CD8-positive, alpha-beta memory T cell (primary cell): Measurements from ENCODE around the gene GDPD5. TPM values are rescaled to one million over a fixed set of nuclear protein-coding genes. Genes with fewer than 3 reads are reported as not detected.

ENCODE experiments used
- CTCF ChIA-PET: fragments of 350-600 bp; sonication (Branson Sonifier 250); formaldehyde crosslinking; loops from one replicate; lab custom pipeline; 2021; ENCODE audit warnings: antibody characterized with exemption; lab: Charles Lee
- POLR2A ChIA-PET: fragments of 350-600 bp; sonication (Branson Sonifier 250); formaldehyde crosslinking; loops from one replicate; lab custom pipeline; 2021; ENCODE audit warnings: antibody characterized with exemption; lab: Charles Lee
- DNase-seq, 5 donors: peaks; one replicate each; pipeline versions ENCODE4 v3.0.0 to v3.0.0-alpha.2; 2020 to 2022; ENCODE audit warnings: mixed read lengths in 1 of 5
- H3K27ac ChIP-seq: one replicate; pipeline ENCODE4 v1.7.0; 2013; ENCODE audit warnings: low read depth, mild to moderate bottlenecking, low read length, moderate library complexity
- H3K27me3 ChIP-seq: 2 replicates; pipeline ENCODE4 v1.7.0; 2013; ENCODE audit warnings: low read length, mild to moderate bottlenecking; ENCODE audit not compliant: insufficient read depth, poor library complexity, severe bottlenecking
- H3K36me3 ChIP-seq: 2 replicates; pipeline ENCODE4 v1.7.0; 2013; ENCODE audit warnings: mild to moderate bottlenecking, low read length, moderate library complexity; ENCODE audit not compliant: insufficient read depth
- H3K4me1 ChIP-seq: 2 replicates; pipeline ENCODE4 v1.7.0; 2013; ENCODE audit warnings: mild to moderate bottlenecking, low read length, moderate library complexity; ENCODE audit not compliant: insufficient read depth
- H3K4me3 ChIP-seq: 2 replicates; pipeline ENCODE4 v1.7.0; 2013; ENCODE audit warnings: mild to moderate bottlenecking, low read length
- H3K9me3 ChIP-seq: 2 replicates; pipeline ENCODE4 v1.7.0; 2013; ENCODE audit warnings: mild to moderate bottlenecking, low read length
- H3K27ac Mint-ChIP-seq, 8 donors: one replicate each; pipeline ENCODE4 v1.8.0; 2020 to 2021; ENCODE audit warnings: mixed read lengths in 8 of 8, mild to moderate bottlenecking in 6 of 8, inconsistent platforms in 3 of 8, moderate library complexity in 3 of 8
- H3K27me3 Mint-ChIP-seq, 2 donors: one replicate each; pipeline ENCODE4 v1.8.0; 2020 to 2021; ENCODE audit warnings: mixed read lengths in 2 of 2, mild to moderate bottlenecking in 1 of 2, moderate library complexity in 1 of 2
- H3K36me3 Mint-ChIP-seq, 3 donors: one replicate each; pipeline ENCODE4 v1.8.0; 2020 to 2021; ENCODE audit warnings: mixed read lengths in 3 of 3, inconsistent platforms in 1 of 3, mild to moderate bottlenecking in 1 of 3
- H3K4me1 Mint-ChIP-seq, 3 donors: one replicate each; pipeline ENCODE4 v1.8.0; 2020 to 2021; ENCODE audit warnings: mixed read lengths in 3 of 3, inconsistent platforms in 1 of 3, mild to moderate bottlenecking in 1 of 3
- H3K4me3 Mint-ChIP-seq, 7 donors: one replicate each; pipeline ENCODE4 v1.8.0; 2020 to 2021; ENCODE audit warnings: mixed read lengths in 7 of 7, mild to moderate bottlenecking in 6 of 7, moderate library complexity in 4 of 7, inconsistent platforms in 2 of 7
- H3K9me3 Mint-ChIP-seq, 5 donors: one replicate each; pipeline ENCODE4 v1.8.0; 2020 to 2022; ENCODE audit warnings: mixed read lengths in 5 of 5, mild to moderate bottlenecking in 3 of 5, moderate library complexity in 2 of 5, inconsistent platforms in 1 of 5
- polyA plus RNA-seq: library from polyadenylated mRNA; unstranded; fragments of 300-500 nt; fragmentation: Illumina TruSeq; gene quantifications from one replicate; pipeline ENCODE4 v1.2.3, GENCODE V29; 2021
- total RNA-seq, 2 experiments: library from RNA; stranded (reverse); gene quantifications; one replicate each; pipeline ENCODE4 v1.2.3, GENCODE V29; 2021

GDPD5 gene
- total and polyA plus RNA-seq, 3 experiments from 2014 or later = 8.9 to 10.4 (median 9.1) TPM

DNA sequence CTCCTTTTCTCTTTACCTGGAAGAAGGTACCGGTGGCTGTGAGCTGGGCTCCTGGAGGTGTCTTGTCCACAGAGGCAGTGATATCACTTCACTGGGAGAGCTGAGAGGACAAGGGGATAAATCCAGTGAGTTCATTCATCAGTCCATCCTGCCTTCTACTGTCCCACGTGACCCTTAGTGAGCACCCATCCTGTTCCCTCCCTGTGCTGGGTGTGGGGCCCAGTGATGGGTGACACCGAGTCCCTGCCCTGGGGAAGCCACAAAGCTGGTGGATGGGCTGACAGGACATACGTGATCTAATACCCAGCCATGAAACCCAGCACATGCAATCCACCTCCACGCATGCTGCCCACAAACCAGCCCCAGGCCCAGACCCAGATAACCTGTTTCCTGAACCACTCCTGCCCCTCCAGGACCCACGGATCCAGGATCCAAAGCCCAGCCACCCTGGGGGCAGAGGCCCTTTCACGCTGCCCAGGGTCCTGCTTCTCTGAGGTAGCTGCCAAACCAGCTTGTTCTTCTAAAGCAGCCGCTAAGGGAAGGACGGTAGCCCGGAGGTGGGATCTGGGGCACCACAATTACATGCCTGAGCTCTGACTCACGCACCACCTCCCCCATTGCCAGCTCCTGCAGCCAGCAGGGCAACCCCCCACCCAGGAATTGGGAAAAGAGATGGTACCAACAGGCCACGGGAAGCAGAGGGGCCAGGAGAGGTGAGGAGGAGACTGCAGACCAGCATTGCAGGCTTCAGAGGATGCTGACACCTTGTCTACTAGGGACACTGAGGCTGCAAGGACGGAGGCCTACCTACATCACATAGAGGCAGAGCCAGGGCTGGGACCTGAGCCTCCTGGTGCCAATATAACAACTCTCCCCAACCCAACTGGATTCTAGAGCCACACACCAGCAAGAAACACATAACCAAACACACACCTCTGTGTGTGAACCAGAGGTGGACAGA lies 35.2 kb downstream of the GDPD5 start:
- H3K9me3 ChIP-seq = no peaks in the 10 kb centered on the region
- Mint-ChIP-seq H3K27me3 (no peaks in the 10 kb centered on the region), H3K4me1 (peaks cover 12 to 31% (median 19%) of the 10 kb centered on the region in 3 donors), H3K27ac (peak overlapping the region in 5 of 8 donors; percentile 17 to 94 (median 47)), H3K9me3 (no peaks in the 10 kb centered on the region), H3K4me3 (peak overlapping the region in 1 of 7 donors; percentile 56), H3K36me3 (peaks cover 0 to 7% (median 4%) of the 10 kb centered on the region in 3 donors)
- DNase-seq = no peak
- H3K4me3 ChIP-seq = no peak overlapping the region
- H3K4me1 ChIP-seq = peaks cover 15% of the 10 kb centered on the region
- POLR2A ChIA-PET = interaction anchor here (0.6 kb wide), 1 partner anchor 32 kb away, joined by 3 read pairs; no protein-coding TSS in a partner anchor
- no peaks in the 10 kb centered on the region for H3K27me3 ChIP-seq
- no peak overlapping the region for H3K27ac ChIP-seq
- no peaks in the 10 kb centered on the region for H3K36me3 ChIP-seq
- CTCF ChIA-PET = interaction anchor here (1.1 to 1.3 kb wide), 2 partner anchors 31 to 45 kb away, joined by 3 read pairs; no protein-coding TSS in a partner anchor

DNA sequence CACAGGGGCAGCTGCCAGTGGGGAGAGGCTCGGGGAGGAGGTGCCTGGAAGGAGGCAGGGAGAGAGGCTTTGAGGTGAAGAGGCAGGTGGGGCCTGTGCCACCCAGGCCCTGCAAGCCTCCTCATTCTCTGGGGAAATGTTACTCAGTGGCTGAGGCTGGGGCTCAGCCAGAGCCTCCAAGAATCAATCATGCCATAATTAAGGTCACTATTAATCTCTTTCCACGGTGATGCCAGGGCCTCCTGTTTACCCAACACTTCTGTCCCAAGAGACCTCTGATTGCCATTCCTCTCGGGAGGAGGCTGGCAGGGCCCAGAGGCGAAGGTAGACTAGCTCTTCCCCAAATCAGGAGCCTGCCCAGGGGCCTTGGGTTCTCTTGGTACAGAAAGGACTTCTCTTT lies 38.4 kb downstream of the GDPD5 start:
- no peak overlapping the region for H3K27ac Mint-ChIP-seq

DNA sequence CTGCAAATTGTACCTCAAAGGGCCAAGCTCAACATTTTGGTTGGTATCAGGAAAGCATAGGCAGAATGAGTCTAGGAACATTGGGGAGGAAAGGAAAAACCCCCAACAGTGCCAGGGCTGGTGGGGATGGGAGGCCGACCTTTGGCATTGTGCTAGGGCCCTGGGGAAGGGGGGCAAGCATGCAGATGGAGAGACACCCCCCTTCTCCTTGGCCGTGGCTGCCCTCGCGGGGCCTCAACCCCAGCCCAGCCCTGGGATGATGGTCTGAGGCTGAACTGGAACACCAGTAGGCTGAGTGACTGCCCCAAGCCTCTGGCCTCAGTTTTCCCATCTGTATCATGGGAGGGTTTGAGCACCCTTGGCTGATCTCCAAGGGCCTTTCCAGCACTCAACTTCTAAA lies 40.0 kb downstream of the GDPD5 start:
- no peak overlapping the region for H3K27ac Mint-ChIP-seq
- POLR2A ChIA-PET = no interaction called here
- CTCF ChIA-PET = no interaction called here

More for the DNA sequence above, 38.4 kb downstream of the GDPD5 start:
- Histone ChIP-seq H3K4me3 (no peak overlapping the region), H3K36me3 (no peaks in the 10 kb centered on the region), H3K9me3 (no peaks in the 10 kb centered on the region), H3K27me3 (no peaks in the 10 kb centered on the region), H3K4me1 (peaks cover 10% of the 10 kb centered on the region), H3K27ac (no peak overlapping the region)
- Mint-ChIP-seq H3K9me3 (no peaks in the 10 kb centered on the region), H3K4me1 (peaks cover 9 to 19% (median 14%) of the 10 kb centered on the region in 3 donors), H3K27me3 (no peaks in the 10 kb centered on the region), H3K4me3 (no peak overlapping the region), H3K36me3 (peaks cover 0 to 7% (median 4%) of the 10 kb centered on the region in 3 donors)
- DNase-seq = no peak
- ChIA-PET CTCF (no interaction called here), POLR2A (no interaction called here)

DNA sequence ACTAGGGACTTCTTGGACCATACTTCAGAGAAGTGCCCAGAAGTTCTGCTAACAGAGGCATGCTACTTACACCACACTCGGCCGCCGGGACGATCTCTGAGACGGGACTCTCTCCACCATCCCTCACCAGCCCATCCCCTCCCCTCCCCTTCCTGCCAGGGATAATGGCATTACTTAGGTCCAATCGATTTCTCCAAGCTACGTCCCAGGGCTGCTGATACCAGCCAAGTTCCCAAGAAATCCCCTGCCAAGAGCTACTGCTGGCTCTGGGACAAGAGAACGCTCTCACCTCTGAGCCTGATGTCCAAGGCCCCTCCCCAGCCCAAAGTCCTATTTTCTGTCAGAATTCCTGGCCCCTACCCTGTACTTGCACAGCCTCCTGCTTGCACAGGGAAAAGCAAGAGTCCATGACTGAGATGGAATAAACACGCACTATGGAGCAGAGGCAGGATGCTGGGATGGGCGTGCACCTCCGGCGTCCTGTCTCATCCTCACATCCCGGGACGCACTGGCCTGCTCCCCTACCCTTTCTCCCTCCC lies 42.7 kb downstream of the GDPD5 start:
- Histone ChIP-seq H3K4me1 (no peaks in the 10 kb centered on the region), H3K27me3 (no peaks in the 10 kb centered on the region), H3K4me3 (no peak overlapping the region), H3K27ac (no peak overlapping the region), H3K9me3 (no peaks in the 10 kb centered on the region), H3K36me3 (no peaks in the 10 kb centered on the region)
- no peaks in the 10 kb centered on the region for H3K27me3 Mint-ChIP-seq
- H3K27ac Mint-ChIP-seq = peak overlapping the region in 3 of 8 donors; percentile 15 to 96 (median 15)
- H3K4me3 Mint-ChIP-seq = no peak overlapping the region
- ChIA-PET POLR2A (no interaction called here), CTCF (no interaction called here)
- H3K9me3 Mint-ChIP-seq = no peaks in the 10 kb centered on the region
- no peaks in the 10 kb centered on the region for H3K36me3 Mint-ChIP-seq
- DNase-seq = no peak
- peaks cover under 1 to 7% (median 3%) of the 10 kb centered on the region in 3 donors for H3K4me1 Mint-ChIP-seq

More for the DNA sequence above, 40.0 kb downstream of the GDPD5 start:
- H3K4me3 Mint-ChIP-seq = no peak overlapping the region
- H3K4me1 Mint-ChIP-seq = peaks cover 0 to 3% (median 1%) of the 10 kb centered on the region in 3 donors
- peaks cover 0 to 7% (median 4%) of the 10 kb centered on the region in 3 donors for H3K36me3 Mint-ChIP-seq
- Histone ChIP-seq H3K36me3 (no peaks in the 10 kb centered on the region), H3K9me3 (no peaks in the 10 kb centered on the region), H3K27ac (no peak overlapping the region), H3K27me3 (no peaks in the 10 kb centered on the region), H3K4me3 (no peak overlapping the region), H3K4me1 (no peaks in the 10 kb centered on the region)
- DNase-seq = no peak
- H3K27me3 Mint-ChIP-seq = no peaks in the 10 kb centered on the region
- H3K9me3 Mint-ChIP-seq = no peaks in the 10 kb centered on the region

DNA sequence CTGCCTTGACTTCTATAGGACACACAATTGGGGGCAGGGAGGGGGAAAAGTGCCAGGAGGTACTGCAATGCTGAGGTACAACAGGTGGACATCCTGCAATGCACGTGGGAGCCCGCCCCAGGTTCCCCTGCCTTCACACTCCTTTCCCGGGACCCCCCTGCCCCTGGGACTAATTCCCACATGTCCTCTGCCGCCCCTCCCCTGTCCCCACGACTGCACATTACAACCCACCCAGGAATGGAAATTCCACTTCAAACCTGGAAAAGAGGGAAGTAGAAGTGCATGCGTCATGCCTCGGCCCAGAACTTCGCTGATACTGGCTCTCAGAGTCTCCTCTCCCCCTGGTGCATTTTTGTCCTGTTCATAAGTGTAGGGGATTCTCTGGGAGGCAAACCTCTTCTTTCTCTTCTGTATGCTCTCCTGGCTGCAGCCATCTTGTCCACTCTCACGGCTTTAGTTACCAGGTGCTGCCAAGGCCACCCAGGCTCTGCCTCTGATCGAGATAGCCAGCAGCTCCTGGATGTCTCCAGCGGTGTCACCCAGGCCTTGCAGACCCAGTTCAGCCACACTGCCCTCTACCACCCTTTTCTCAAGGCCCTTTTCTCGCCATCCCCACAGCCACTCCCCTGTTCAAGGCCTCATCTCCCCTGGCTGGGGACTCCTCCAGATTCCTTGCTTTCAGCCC lies 43.7 kb downstream of the GDPD5 start:
- Histone ChIP-seq H3K36me3 (no peaks in the 10 kb centered on the region), H3K9me3 (no peaks in the 10 kb centered on the region), H3K27ac (peak overlapping the region; percentile 44), H3K4me1 (no peaks in the 10 kb centered on the region), H3K4me3 (no peak overlapping the region), H3K27me3 (no peaks in the 10 kb centered on the region)
- Mint-ChIP-seq H3K4me3 (no peak overlapping the region), H3K27me3 (no peaks in the 10 kb centered on the region), H3K27ac (peak overlapping the region in 4 of 8 donors; percentile 15 to 79 (median 70)), H3K36me3 (no peaks in the 10 kb centered on the region), H3K4me1 (peaks cover 4 to 10% (median 5%) of the 10 kb centered on the region in 3 donors), H3K9me3 (no peaks in the 10 kb centered on the region)
- CTCF ChIA-PET = no interaction called here
- POLR2A ChIA-PET = no interaction called here
- no peak for DNase-seq

DNA sequence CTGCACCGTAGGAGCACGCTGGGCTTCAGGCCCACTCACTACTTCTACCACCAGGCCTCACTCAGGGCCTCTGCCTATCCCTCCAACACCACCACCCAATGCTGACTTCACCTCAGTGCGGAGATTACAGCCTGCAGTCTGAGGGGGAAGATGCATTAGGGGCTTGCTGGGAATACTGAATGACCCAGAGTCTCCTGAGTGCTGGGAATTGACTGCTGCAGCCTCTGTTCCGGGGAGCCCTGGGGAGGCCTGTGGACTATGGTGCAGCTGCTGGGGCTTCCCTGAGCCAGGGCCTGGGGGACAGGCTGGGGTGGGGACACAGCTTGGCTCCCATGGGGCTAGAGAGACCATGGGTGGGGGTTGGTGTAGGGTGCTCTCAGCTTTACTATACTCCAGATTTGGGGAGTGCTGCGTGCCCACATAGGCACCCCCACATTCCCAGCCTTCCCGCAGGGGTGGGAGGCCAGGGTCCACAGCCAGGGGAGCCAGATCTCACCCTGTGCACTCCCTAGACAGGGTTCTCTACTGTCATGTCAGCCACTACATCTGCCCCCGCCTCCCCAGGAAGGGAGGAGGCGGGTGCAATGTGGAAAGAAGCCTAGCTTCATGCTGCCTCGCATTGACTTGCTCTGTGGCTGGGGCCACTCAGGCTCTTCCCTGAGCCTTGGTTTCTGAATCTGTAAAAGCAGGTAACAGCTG lies 44.4 kb downstream of the GDPD5 start:
- POLR2A ChIA-PET = no interaction called here
- H3K9me3 Mint-ChIP-seq = no peaks in the 10 kb centered on the region

DNA sequence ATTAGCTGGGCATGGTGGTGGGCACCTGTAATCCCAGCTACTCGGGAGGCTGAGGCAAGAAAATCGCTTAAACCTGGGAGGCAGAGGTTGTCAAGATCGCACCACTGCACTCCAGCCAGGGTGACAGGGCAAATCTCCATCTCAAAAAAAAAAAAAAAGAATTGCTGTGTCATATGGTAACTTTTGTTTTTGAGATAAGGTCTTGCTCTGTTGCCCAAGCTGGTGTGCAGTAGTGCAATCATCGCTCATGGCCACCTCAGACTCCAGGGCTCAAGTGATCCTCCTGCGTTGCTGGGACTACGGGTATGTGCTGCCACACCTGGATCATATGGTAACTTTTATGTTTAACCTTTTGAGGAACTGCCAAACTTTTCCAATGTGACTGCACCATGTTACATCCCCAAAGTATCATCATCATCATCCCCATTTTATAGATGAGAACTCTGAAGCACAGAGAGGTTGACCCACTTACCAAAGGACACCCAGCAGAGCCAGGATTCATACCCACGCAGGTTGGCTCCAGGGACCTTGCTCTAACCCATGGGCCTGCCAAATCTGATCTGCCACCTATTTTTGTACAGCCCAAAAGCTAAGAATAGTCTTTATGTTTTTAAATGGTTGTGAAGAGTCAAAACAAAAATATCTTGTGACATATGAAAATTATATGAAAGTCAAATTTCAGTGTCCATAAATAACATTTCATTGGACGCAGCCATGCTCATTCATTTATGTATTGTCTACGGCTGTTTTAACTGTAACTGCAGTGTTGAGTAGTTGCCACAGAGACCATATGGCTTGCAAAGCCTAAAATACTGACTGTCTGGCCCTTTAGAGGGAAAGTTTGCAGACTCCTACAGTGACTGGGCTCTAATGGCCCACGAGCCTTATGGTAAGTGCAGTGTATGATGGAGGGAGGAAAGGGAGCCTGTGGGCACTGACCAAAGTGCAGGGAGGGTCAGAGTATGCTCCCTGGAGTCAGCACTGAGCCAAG lies 45.3 kb downstream of the GDPD5 start:
- Mint-ChIP-seq H3K27ac (peak overlapping the region in 1 of 8 donors; percentile 81), H3K4me3 (no peak overlapping the region), H3K9me3 (no peaks in the 10 kb centered on the region), H3K27me3 (no peaks in the 10 kb centered on the region), H3K4me1 (peaks cover 11 to 20% (median 16%) of the 10 kb centered on the region in 3 donors), H3K36me3 (no peaks in the 10 kb centered on the region)
- ChIA-PET CTCF (no interaction called here), POLR2A (interaction anchor here (0.6 kb wide), 1 partner anchor 698 kb away, joined by 3 read pairs; no protein-coding TSS in a partner anchor)
- H3K4me1 ChIP-seq = peaks cover 10% of the 10 kb centered on the region
- peak overlapping the region; percentile 29 for H3K27ac ChIP-seq
- H3K27me3 ChIP-seq = no peaks in the 10 kb centered on the region
- H3K4me3 ChIP-seq = no peak overlapping the region
- no peaks in the 10 kb centered on the region for H3K9me3 ChIP-seq
- no peaks in the 10 kb centered on the region for H3K36me3 ChIP-seq
- no peak for DNase-seq

More for the DNA sequence above, 44.4 kb downstream of the GDPD5 start:
- no peak for DNase-seq
- Mint-ChIP-seq H3K4me3 (no peak overlapping the region), H3K27me3 (no peaks in the 10 kb centered on the region), H3K27ac (no peak overlapping the region), H3K4me1 (peaks cover 3 to 11% (median 7%) of the 10 kb centered on the region in 3 donors), H3K36me3 (no peaks in the 10 kb centered on the region)
- no peaks in the 10 kb centered on the region for H3K27me3 ChIP-seq
- CTCF ChIA-PET = no interaction called here
- H3K4me3 ChIP-seq = no peak overlapping the region
- H3K36me3 ChIP-seq = no peaks in the 10 kb centered on the region
- peak overlapping the region; percentile 44 for H3K27ac ChIP-seq
- H3K9me3 ChIP-seq = no peaks in the 10 kb centered on the region
- H3K4me1 ChIP-seq = peaks cover 1% of the 10 kb centered on the region
